LHCN-M2 (cell line): ENCODE results near the gene PDE5A. TPM values are rescaled to one million over a fixed set of nuclear protein-coding genes. Genes with fewer than 3 reads are reported as not detected.

Source experiments
- DNase-seq: peaks from one replicate; pipeline ENCODE4 v3.0.0-alpha.2; 2012; ENCODE audit warnings: low read depth
- total RNA-seq: library from RNA; depleted of rRNA; stranded (reverse); fragments of >200 nt; gene quantifications from 2 replicates; pipeline ENCODE4 v1.2.3, GENCODE V29; 2014

PDE5A gene
- total RNA-seq, 1 experiment from 2014 or later, result 1.6 TPM

- DNase-seq, result peak; percentile 56
These were observed 42.8 kb downstream of the PDE5A start for GRCh38 chr4:119585771-119586170.

- DNase-seq, result no peak
These were observed 47.3 kb downstream of the PDE5A start for GRCh38 chr4:119581190-119581873.

- no peak for DNase-seq
These were observed 48.3 kb downstream of the PDE5A start for GRCh38 chr4:119580293-119580692.

- DNase-seq, result no peak
These were observed 48.8 kb downstream of the PDE5A start for GRCh38 chr4:119579823-119580222.

GRCh38 chr4:119570401-119570800 is 58.2 kb downstream of the PDE5A start:
- peak; percentile 89 for DNase-seq

GRCh38 chr4:119564106-119564505 is 64.5 kb downstream of the PDE5A start:
- DNase-seq, result no peak

- peak; percentile 64 for DNase-seq
These were observed 69.5 kb downstream of the PDE5A start for GRCh38 chr4:119559044-119559647.

GRCh38 chr4:119550857-119551532 is 77.6 kb downstream of the PDE5A start:
- no peak for DNase-seq

GRCh38 chr4:119549639-119550038 is 79.0 kb downstream of the PDE5A start:
- DNase-seq, result no peak

- no peak for DNase-seq
These were observed 84.8 kb downstream of the PDE5A start for GRCh38 chr4:119543779-119544178.

- DNase-seq, result no peak
These were observed 85.4 kb downstream of the PDE5A start for GRCh38 chr4:119543187-119543586.

- peak; percentile 81 for DNase-seq
These were observed 88.4 kb downstream of the PDE5A start for GRCh38 chr4:119540249-119540648.

- no peak for DNase-seq
These were observed 91.0 kb downstream of the PDE5A start for GRCh38 chr4:119537586-119537985.

- peak; percentile 26 for DNase-seq
These were observed 91.8 kb downstream of the PDE5A start for GRCh38 chr4:119536572-119537528.

- DNase-seq, result no peak
These were observed 96.3 kb downstream of the PDE5A start for GRCh38 chr4:119532319-119532718.

GRCh38 chr4:119529788-119530187 is 98.8 kb downstream of the PDE5A start:
- no peak for DNase-seq

- peak; percentile 32 for DNase-seq
These were observed 101.6 kb downstream of the PDE5A start for GRCh38 chr4:119526786-119527550.

GRCh38 chr4:119525771-119526712 is 102.6 kb downstream of the PDE5A start:
- DNase-seq, result no peak

GRCh38 chr4:119525005-119525749 is 103.4 kb downstream of the PDE5A start:
- peak; percentile 87 for DNase-seq
